HCT116 (cell line): ENCODE data around the gene ZC3H7A. TPM values are rescaled to one million over a fixed set of nuclear protein-coding genes. Genes with fewer than 3 reads are reported as not detected.

Source experiments
- ATAC-seq: fragments of 200-7000 bp; cut with Tn5 transposase; 2 replicates; pipeline ENCODE4 v1.9.1; 2020; ENCODE audit warnings: mild to moderate bottlenecking, moderate library complexity
- BruUV-seq: library from RNA; stranded (reverse); fragments of 400-500 nt; replicated peaks from 2 replicates; lab custom pipeline; 2021; lab: Mats Ljungman, UMichigan
- CTCF ChIA-PET: fragments of 300-600 bp; sonication (Branson Sonifier 250); formaldehyde crosslinking; loops from one replicate; lab custom pipeline; 2021; ENCODE audit warnings: antibody characterized with exemption; lab: Charles Lee
- POLR2A ChIA-PET: fragments of 300-600, 350-600 bp; sonication (Branson Sonifier 250); formaldehyde crosslinking; loops from one replicate; lab custom pipeline; 2021; ENCODE audit warnings: antibody characterized with exemption; lab: Charles Lee
- RAD21 ChIA-PET, 2 experiments: fragments of 300-600 bp; sonication (Branson Sonifier 250); formaldehyde crosslinking; loops; one replicate each; lab custom pipeline; 2023; ENCODE audit warnings: low total read pairs in 2 of 2; ENCODE audit not compliant: uncharacterized antibody in 2 of 2, unreplicated experiment in 2 of 2, low non-redundant PET in 1 of 2; lab: Charles Lee
- DNase-seq: peaks from one replicate; pipeline ENCODE4 v3.0.0-alpha.2; 2010; ENCODE audit warnings: low read depth, low spot score
- H2AFZ ChIP-seq: fragments of 200-600 bp; shearing (Covaris generic), sonication (generic); 2 replicates; pipeline ENCODE4 v1.6.1; 2017; ENCODE audit warnings: low read depth, mixed run types, mixed read lengths, antibody characterized with exemption, low read length; ENCODE audit not compliant: poor library complexity, severe bottlenecking
- H3K27ac ChIP-seq: 2 replicates; pipeline ENCODE4 v1.5.1; 2012; ENCODE audit warnings: low read depth, low read length
- H3K27me3 ChIP-seq: fragments of 200-600 bp; sonication (generic); 2 replicates; pipeline ENCODE4 v1.6.1; 2016; ENCODE audit warnings: mixed run types, low read length, mixed read lengths; ENCODE audit not compliant: insufficient read depth
- H3K36me3 ChIP-seq, 2 experiments: fragments of 200-500 bp in 1 of 2; fragments of 200-600 bp in 1 of 2; sonication (Bioruptor generic) in 1 of 2; sonication (generic) in 1 of 2; 2 replicates each; pipeline versions ENCODE4 v1.5.1 to v1.6.1; 2014 to 2016; ENCODE audit warnings: low read length in 2 of 2, inconsistent platforms in 1 of 2, mixed read lengths in 1 of 2, mixed run types in 1 of 2; ENCODE audit not compliant: insufficient read depth in 2 of 2, control insufficient read depth in 1 of 2
- H3K4me1 ChIP-seq, 2 experiments: fragments of 200-600 bp in 1 of 2; sonication (generic) in 1 of 2; 2 replicates each; pipeline versions ENCODE4 v1.5.1 to v1.6.1; 2012 to 2017; ENCODE audit warnings: low read length in 2 of 2, inconsistent platforms in 1 of 2, mild to moderate bottlenecking in 1 of 2, mixed read lengths in 1 of 2, mixed run types in 1 of 2, moderate library complexity in 1 of 2; ENCODE audit not compliant: insufficient read depth in 2 of 2, control insufficient read depth in 1 of 2
- H3K4me2 ChIP-seq: fragments of 200-600 bp; sonication (generic); 2 replicates; pipeline ENCODE4 v1.6.1; 2017; ENCODE audit warnings: mixed run types, low read length, mixed read lengths
- H3K4me3 ChIP-seq, 2 experiments: fragments of 200-600 bp in 1 of 2; sonication (generic) in 1 of 2; replicated peaks in 1 of 2; 2 replicates each; pipeline ENCODE4 v1.5.1; 2011 to 2016; ENCODE audit warnings: low read length in 2 of 2, control low read depth in 1 of 2, low read depth in 1 of 2, mild to moderate bottlenecking in 1 of 2, mixed read lengths in 1 of 2, mixed run types in 1 of 2
- H3K79me2 ChIP-seq: fragments of 200-600 bp; sonication (generic); 2 replicates; pipeline ENCODE4 v1.6.1; 2017; ENCODE audit warnings: mild to moderate bottlenecking, mixed run types, low read length, moderate library complexity, mixed read lengths; ENCODE audit not compliant: insufficient read depth
- H3K9ac ChIP-seq: fragments of 200-600 bp; sonication (generic); 2 replicates; pipeline ENCODE4 v1.6.1; 2016; ENCODE audit warnings: low read length, mixed read lengths
- H3K9me2 ChIP-seq: fragments of 200-600 bp; sonication (generic), shearing (Covaris generic); 2 replicates; pipeline ENCODE4 v1.6.1; 2017; ENCODE audit warnings: mixed run types, mild to moderate bottlenecking, moderate library complexity; ENCODE audit not compliant: insufficient read depth
- H3K9me3 ChIP-seq, 2 experiments: fragments of 200-500 bp in 1 of 2; fragments of 200-600 bp in 1 of 2; sonication (Bioruptor generic) in 1 of 2; sonication (generic) in 1 of 2; 2 replicates each; pipeline ENCODE4 v1.6.1; 2014 to 2017; ENCODE audit warnings: low read length in 2 of 2, mixed read lengths in 2 of 2, inconsistent platforms in 1 of 2, low read depth in 1 of 2, mild to moderate bottlenecking in 1 of 2, mixed run types in 1 of 2, moderate library complexity in 1 of 2; ENCODE audit not compliant: control insufficient read depth in 1 of 2, insufficient read depth in 1 of 2
- H4K20me1 ChIP-seq: fragments of 200-600 bp; sonication (generic), shearing (Covaris generic); 2 replicates; pipeline ENCODE4 v1.6.1; 2017; ENCODE audit warnings: mixed run types, mild to moderate bottlenecking, moderate library complexity; ENCODE audit not compliant: insufficient read depth
- CBX3 ChIP-seq: IDR thresholded peaks from 2 replicates; pipeline ENCODE4 v1.6.1; 2012; ENCODE audit warnings: low read depth
- CEBPB ChIP-seq: IDR thresholded peaks from 2 replicates; pipeline ENCODE4 v1.6.1; 2012; ENCODE audit warnings: low read depth
- EGR1 ChIP-seq: IDR thresholded peaks from 2 replicates; pipeline ENCODE4 v1.6.1; 2012; ENCODE audit warnings: low read depth
- ELF1 ChIP-seq: IDR thresholded peaks from 2 replicates; pipeline ENCODE4 v1.6.1; 2012; ENCODE audit warnings: low read depth, borderline replicate concordance
- EZH2 ChIP-seq: fragments of 200-600 bp; sonication (generic); IDR thresholded peaks from 2 replicates; pipeline ENCODE4 v1.6.1; 2017; ENCODE audit warnings: antibody characterized with exemption, mixed run types
- JUND ChIP-seq: IDR thresholded peaks from 2 replicates; pipeline ENCODE4 v1.6.1; 2012
- RAD21 ChIP-seq: IDR thresholded peaks from 2 replicates; pipeline ENCODE4 v1.6.1; 2012; ENCODE audit warnings: low read depth, mild to moderate bottlenecking
- REST ChIP-seq: IDR thresholded peaks from 2 replicates; pipeline ENCODE4 v1.6.1; 2012; ENCODE audit warnings: low read depth
- SP1 ChIP-seq: IDR thresholded peaks from 2 replicates; pipeline ENCODE4 v1.6.1; 2012; ENCODE audit warnings: low read depth
- TCF7L2 ChIP-seq: IDR thresholded peaks from 2 replicates; pipeline ENCODE4 v1.7.0; 2011; ENCODE audit warnings: borderline replicate concordance, inconsistent platforms; ENCODE audit not compliant: insufficient read depth, insufficient read length; ENCODE audit errors: extremely low read depth
- YY1 ChIP-seq: IDR thresholded peaks from 2 replicates; pipeline ENCODE4 v1.6.1; 2011; ENCODE audit warnings: low read length, low read depth, moderate library complexity, mild to moderate bottlenecking; ENCODE audit not compliant: insufficient replicate concordance; ENCODE audit errors: extremely low read depth
- ZBTB33 ChIP-seq: IDR thresholded peaks from 2 replicates; pipeline ENCODE4 v1.6.1; 2011; ENCODE audit warnings: mild to moderate bottlenecking, low read length, moderate library complexity; ENCODE audit not compliant: insufficient replicate concordance; ENCODE audit errors: extremely low read depth
- ZFX ChIP-seq: fragments of 450-650 bp; IDR thresholded peaks from 2 replicates; pipeline ENCODE4 v1.6.1; 2017
- intact Hi-C: fragments of 100-400 bp; cut with micrococcal nuclease; formaldehyde crosslinking; loops from 2 replicates; pipeline ENCODE4 v1.10.0; 2022
- total RNA-seq: library from RNA; stranded (reverse); gene quantifications from one replicate; pipeline ENCODE4 v1.2.1, GENCODE V29; 2021; ENCODE audit not compliant: unreplicated experiment

Gene ZC3H7A
- total RNA-seq, 1 experiment from 2014 or later, result 33.4 TPM

- Histone ChIP-seq H4K20me1 (no peaks in the 10 kb centered on the region), H3K4me3 (no peak overlapping the region), H3K27ac (no peak overlapping the region), H3K9ac (no peak overlapping the region), H3K4me1 (peaks cover 7 to 18% of the 10 kb centered on the region in 2 experiments; a peak in 3 of 4 replicates), H3K36me3 (no peaks in the 10 kb centered on the region; a peak in 1 of 4 replicates), H3K9me2 (no peaks in the 10 kb centered on the region), H3K9me3 (no peaks in the 10 kb centered on the region), H3K27me3 (no peaks in the 10 kb centered on the region), H3K4me2 (no peak overlapping the region), H3K79me2 (peaks cover 15% of the 10 kb centered on the region), H2AFZ (no peak overlapping the region)
- BruUV-seq, result no TSS peak
- DNase-seq (no peak), ATAC-seq (no peak)
- ChIA-PET RAD21 (no interaction called here), POLR2A (no interaction called here), CTCF (no interaction called here)
- intact Hi-C loops, result no loop called here
- no peak for TF ChIP-seq REST
- no peak for TF ChIP-seq RAD21
- TF ChIP-seq YY1, result no peak
Observed at GRCh38 chr16:11801481-11802021, 4.5 kb upstream of the ZC3H7A start.

- no peak overlapping the region for H3K9ac ChIP-seq
- CTCF ChIA-PET, result no interaction called here
- ATAC-seq (no peak), DNase-seq (no peak)
- peaks cover 7 to 26% of the 10 kb centered on the region in 2 experiments; a peak in 3 of 4 replicates for H3K4me1 ChIP-seq
- no peaks in the 10 kb centered on the region; a peak in 1 of 4 replicates for H3K36me3 ChIP-seq
- no peaks in the 10 kb centered on the region for H4K20me1 ChIP-seq
- H3K27ac ChIP-seq, result no peak overlapping the region
- H3K79me2 ChIP-seq, result peaks cover 27% of the 10 kb centered on the region
- H3K27me3 ChIP-seq, result no peaks in the 10 kb centered on the region
- no peak overlapping the region for H2AFZ ChIP-seq
- no TSS peak for BruUV-seq
- RAD21 ChIA-PET, result no interaction called here
- no peak overlapping the region for H3K4me2 ChIP-seq
- POLR2A ChIA-PET, result no interaction called here
- no peak overlapping the region for H3K4me3 ChIP-seq
- no peaks in the 10 kb centered on the region for H3K9me2 ChIP-seq
- intact Hi-C loops, result no loop called here
- no peaks in the 10 kb centered on the region for H3K9me3 ChIP-seq
- TF ChIP-seq JUND, result no peak
- no peak for TF ChIP-seq ELF1
- TF ChIP-seq EZH2, result no peak
- no peak for TF ChIP-seq ZBTB33
- TF ChIP-seq ZFX, result no peak
- TF ChIP-seq EGR1, result no peak
- no peak for TF ChIP-seq TCF7L2
- TF ChIP-seq CEBPB, result no peak
- TF ChIP-seq SP1, result no peak
- TF ChIP-seq CBX3, result no peak
- TF ChIP-seq YY1, result no peak
Observed at GRCh38 chr16:11800382-11800718, 3.3 kb upstream of the ZC3H7A start.
